Subcutaneous abdominal adipose tissue (tissue), 5 donors: Measurements from ENCODE around the gene APOBEC3C.

Experiments
- H3K27ac ChIP-seq: one replicate; pipeline ENCODE4 v1.7.0; 2013; ENCODE audit warnings: low read depth, mild to moderate bottlenecking, inconsistent platforms, low read length, moderate library complexity
- H3K27me3 ChIP-seq, 5 donors: one replicate each; pipeline ENCODE4 v1.7.0; 2013; ENCODE audit warnings: low read length in 5 of 5, inconsistent platforms in 1 of 5; ENCODE audit not compliant: control insufficient read depth in 5 of 5, insufficient read depth in 4 of 5
- H3K36me3 ChIP-seq, 5 donors: one replicate each; pipeline ENCODE4 v1.7.0; 2013; ENCODE audit warnings: low read length in 5 of 5; ENCODE audit not compliant: control insufficient read depth in 5 of 5, insufficient read depth in 5 of 5
- H3K4me1 ChIP-seq, 5 donors: one replicate each; pipeline ENCODE4 v1.7.0; 2013; ENCODE audit warnings: low read length in 5 of 5, mild to moderate bottlenecking in 3 of 5, moderate library complexity in 1 of 5; ENCODE audit not compliant: control insufficient read depth in 5 of 5, insufficient read depth in 5 of 5
- H3K4me3 ChIP-seq, 5 donors: one replicate each; pipeline ENCODE4 v1.7.0; 2013; ENCODE audit warnings: low read length in 5 of 5, low read depth in 1 of 5
- H3K9ac ChIP-seq, 5 donors: one replicate each; pipeline ENCODE4 v1.7.0; 2013; ENCODE audit warnings: low read length in 5 of 5, mild to moderate bottlenecking in 4 of 5, moderate library complexity in 3 of 5
- H3K9me3 ChIP-seq, 5 donors: one replicate each; pipeline ENCODE4 v1.7.0; 2013; ENCODE audit warnings: low read length in 5 of 5; ENCODE audit not compliant: control insufficient read depth in 5 of 5
- donor health status: healthy.
- donor health status: healthy.
- donor health status: healthy.
- donor health status: healthy.
- donor health status: healthy.

APOBEC3C gene

GRCh38 chr22:39013942-39014722, at the start of gene APOBEC3C:
TSS of gene APOBEC3C (plus strand) at chr22:39014257. CDS start at chr22:39014363, 106 bp downstream.
- H3K9me3 ChIP-seq, result no peaks in the 10 kb centered on the region
- peak within 1 kb of the TSS in 3 of 5 donors; percentile 24 to 60 (median 43) for H3K9ac ChIP-seq
- H3K4me1 ChIP-seq, result peaks cover 0 to 22% (median 14%) of the 10 kb centered on the region in 5 donors
- H3K27ac ChIP-seq, result no peak within 1 kb of the TSS
- peak within 1 kb of the TSS; percentile 60 to 77 (median 66) for H3K4me3 ChIP-seq
- H3K36me3 ChIP-seq, result peaks cover 0 to 4% (median 0%) of the 10 kb centered on the region in 5 donors
- no peaks in the 10 kb centered on the region for H3K27me3 ChIP-seq

- no peaks in the 10 kb centered on the region for H3K36me3 ChIP-seq
- H3K4me1 ChIP-seq, result peaks cover 0 to 13% (median 0%) of the 10 kb centered on the region in 5 donors
- H3K4me3 ChIP-seq, result no peak overlapping the region
- no peak overlapping the region for H3K9ac ChIP-seq
- no peaks in the 10 kb centered on the region for H3K9me3 ChIP-seq
- H3K27me3 ChIP-seq, result peaks cover 0 to 33% (median 15%) of the 10 kb centered on the region in 5 donors
- H3K27ac ChIP-seq, result no peak overlapping the region
These were observed 49.8 kb upstream of the APOBEC3C start for GRCh38 chr22:38964306-38964705.

- no peaks in the 10 kb centered on the region for H3K9me3 ChIP-seq
- no peaks in the 10 kb centered on the region for H3K36me3 ChIP-seq
- H3K27me3 ChIP-seq, result peaks cover 0 to 33% (median 15%) of the 10 kb centered on the region in 5 donors
- no peak overlapping the region for H3K27ac ChIP-seq
- peaks cover 0 to 13% (median 0%) of the 10 kb centered on the region in 5 donors for H3K4me1 ChIP-seq
- no peak overlapping the region for H3K4me3 ChIP-seq
- no peak overlapping the region for H3K9ac ChIP-seq
These were observed 49.1 kb upstream of the APOBEC3C start for GRCh38 chr22:38964989-38965388.

- Histone ChIP-seq H3K27ac (no peak overlapping the region), H3K4me3 (no peak overlapping the region), H3K9me3 (no peaks in the 10 kb centered on the region), H3K36me3 (no peaks in the 10 kb centered on the region), H3K9ac (no peak overlapping the region), H3K27me3 (peaks cover 0 to 37% (median 15%) of the 10 kb centered on the region in 5 donors), H3K4me1 (peaks cover 0 to 16% (median 0%) of the 10 kb centered on the region in 5 donors)
These were observed 48.3 kb upstream of the APOBEC3C start for GRCh38 chr22:38965614-38966379.

GRCh38 chr22:38966380-38966702, 47.7 kb upstream of the APOBEC3C start:
- Histone ChIP-seq H3K27me3 (peaks cover 0 to 37% (median 15%) of the 10 kb centered on the region in 5 donors), H3K4me3 (no peak overlapping the region), H3K36me3 (no peaks in the 10 kb centered on the region), H3K27ac (no peak overlapping the region), H3K9me3 (no peaks in the 10 kb centered on the region), H3K4me1 (peaks cover 0 to 16% (median 0%) of the 10 kb centered on the region in 5 donors), H3K9ac (no peak overlapping the region)

GRCh38 chr22:38966942-38967341, 47.1 kb upstream of the APOBEC3C start:
- Histone ChIP-seq H3K4me3 (no peak overlapping the region), H3K9ac (no peak overlapping the region), H3K27ac (no peak overlapping the region), H3K27me3 (peaks cover 0 to 37% (median 15%) of the 10 kb centered on the region in 5 donors), H3K4me1 (peaks cover 0 to 16% (median 0%) of the 10 kb centered on the region in 5 donors), H3K36me3 (no peaks in the 10 kb centered on the region), H3K9me3 (no peaks in the 10 kb centered on the region)

- H3K27ac ChIP-seq, result no peak overlapping the region
- peaks cover 0 to 37% (median 15%) of the 10 kb centered on the region in 5 donors for H3K27me3 ChIP-seq
- H3K9ac ChIP-seq, result no peak overlapping the region
- no peak overlapping the region for H3K4me3 ChIP-seq
- peaks cover 0 to 16% (median 0%) of the 10 kb centered on the region in 5 donors for H3K4me1 ChIP-seq
- H3K9me3 ChIP-seq, result no peaks in the 10 kb centered on the region
- no peaks in the 10 kb centered on the region for H3K36me3 ChIP-seq
These were observed 46.3 kb upstream of the APOBEC3C start for GRCh38 chr22:38967451-38968450.

- Histone ChIP-seq H3K9ac (no peak overlapping the region), H3K27me3 (peaks cover 0 to 41% (median 18%) of the 10 kb centered on the region in 5 donors), H3K4me3 (no peak overlapping the region), H3K9me3 (no peaks in the 10 kb centered on the region), H3K27ac (no peak overlapping the region), H3K4me1 (peaks cover 0 to 16% (median 1%) of the 10 kb centered on the region in 5 donors), H3K36me3 (no peaks in the 10 kb centered on the region)
These were observed 45.3 kb upstream of the APOBEC3C start for GRCh38 chr22:38968801-38969200.

GRCh38 chr22:38970551-38970950, 43.5 kb upstream of the APOBEC3C start:
- no peaks in the 10 kb centered on the region for H3K36me3 ChIP-seq
- no peak overlapping the region for H3K9ac ChIP-seq
- no peak overlapping the region for H3K27ac ChIP-seq
- no peak overlapping the region for H3K4me3 ChIP-seq
- H3K4me1 ChIP-seq, result peaks cover 0 to 16% (median 1%) of the 10 kb centered on the region in 5 donors
- no peaks in the 10 kb centered on the region for H3K9me3 ChIP-seq
- H3K27me3 ChIP-seq, result peaks cover 0 to 37% (median 21%) of the 10 kb centered on the region in 5 donors
